ENCODE data around the gene CDCA4. TPM values are rescaled to one million over a fixed set of nuclear protein-coding genes. Genes with fewer than 3 reads are reported as not detected.

The CDCA4 gene
- total RNA-seq, 4 donors from 2014 or later = 5.8 to 7.8 (median 6.2) TPM

GRCh38 chr14:104981699-104982541, 39.0 kb downstream of the CDCA4 start:
- H3K9me3 ChIP-seq = no peaks in the 10 kb centered on the region
- TF ChIP-seq POLR2AphosphoS5 (IDR thresholded peaks at IDR 0.05) = no peak
- TF ChIP-seq POLR2A (IDR thresholded peaks at IDR 0.05) = no peak
- no peak for TF ChIP-seq EP300 (IDR thresholded peaks at IDR 0.05)
- no peak for TF ChIP-seq CTCF (IDR thresholded peaks at IDR 0.05)
- no peaks in the 10 kb centered on the region for H3K27me3 ChIP-seq
- 62 to 100% methylated on average over 1 to 2 of the region's 17 CpGs for WGBS, 2 donors (ENCODE audit: low coverage in 1 of 2)
- ATAC-seq = no peak
- H3K4me3 ChIP-seq = no peak overlapping the region
- peaks cover 0 to 61% (median 21%) of the 10 kb centered on the region in 3 donors for H3K4me1 ChIP-seq
- H3K36me3 ChIP-seq = no peaks in the 10 kb centered on the region
- peak overlapping the region in 1 of 4 donors; percentile 94 for H3K27ac ChIP-seq

- no CpG with 5 or more reads among the region's 22 CpGs for WGBS, 2 donors (ENCODE audit: low coverage in 1 of 2)
- TF ChIP-seq POLR2A (IDR thresholded peaks at IDR 0.05) = no peak
- no peak for TF ChIP-seq CTCF (IDR thresholded peaks at IDR 0.05)
- TF ChIP-seq POLR2AphosphoS5 (IDR thresholded peaks at IDR 0.05) = no peak
- TF ChIP-seq EP300 (IDR thresholded peaks at IDR 0.05) = no peak
- peaks cover under 1 to 61% (median 23%) of the 10 kb centered on the region in 3 donors for H3K4me1 ChIP-seq
Observed at GRCh38 chr14:104980611-104981531, 40.0 kb downstream of the CDCA4 start.

GRCh38 chr14:104979758-104980610, 40.9 kb downstream of the CDCA4 start:
- H3K36me3 ChIP-seq = no peaks in the 10 kb centered on the region
- H3K27ac ChIP-seq = peak overlapping the region in 3 of 4 donors; percentile 94 to 98 (median 96)
- peak; percentile 26 for ATAC-seq
- H3K4me3 ChIP-seq = no peak overlapping the region
- TF ChIP-seq POLR2AphosphoS5 (IDR thresholded peaks at IDR 0.05) (peak; percentile 95), EP300 (IDR thresholded peaks at IDR 0.05) (no peak)
- peaks cover 4 to 65% (median 32%) of the 10 kb centered on the region in 3 donors for H3K4me1 ChIP-seq
- 83% methylated on average over 1 of the region's 19 CpGs; no CpG with 5 or more reads in 1 of the 2 donors for WGBS, 2 donors (ENCODE audit: low coverage in 1 of 2)
- no peaks in the 10 kb centered on the region for H3K27me3 ChIP-seq
- no peaks in the 10 kb centered on the region for H3K9me3 ChIP-seq

More at GRCh38 chr14:104980611-104981531, 40.0 kb downstream of the CDCA4 start:
- Histone ChIP-seq H3K27me3 (no peaks in the 10 kb centered on the region), H3K27ac (peak overlapping the region in 3 of 4 donors; percentile 94 to 98 (median 96)), H3K36me3 (no peaks in the 10 kb centered on the region), H3K4me3 (no peak overlapping the region), H3K9me3 (no peaks in the 10 kb centered on the region)
- ATAC-seq = no peak

- TF ChIP-seq POLR2AphosphoS5 (IDR thresholded peaks at IDR 0.05) (no peak), POLR2A (IDR thresholded peaks at IDR 0.05) (no peak), EP300 (IDR thresholded peaks at IDR 0.05) (no peak), CTCF (IDR thresholded peaks at IDR 0.05) (no peak)
- no peak for ATAC-seq
- WGBS, 2 donors (ENCODE audit: low coverage in 1 of 2) = 20 to 82% methylated on average over 1 to 8 of the region's 32 CpGs
- H3K9me3 ChIP-seq = no peaks in the 10 kb centered on the region
- no peaks in the 10 kb centered on the region for H3K27me3 ChIP-seq
- peak overlapping the region; percentile 11 to 72 for H3K4me3 ChIP-seq
- no peaks in the 10 kb centered on the region for H3K36me3 ChIP-seq
- peak overlapping the region; percentile 5 to 98 (median 95) for H3K27ac ChIP-seq
- H3K4me1 ChIP-seq = peaks cover 4 to 71% (median 42%) of the 10 kb centered on the region in 3 donors
Observed at GRCh38 chr14:104978746-104979691, 41.9 kb downstream of the CDCA4 start.
